ENCODE results near the gene ZDHHC14. TPM values are rescaled to one million over a fixed set of nuclear protein-coding genes. Genes with fewer than 3 reads are reported as not detected.

The ZDHHC14 gene
- total and polyA plus RNA-seq, 8 donors, result 3.4 to 25.7 (median 7.4) TPM

DNA sequence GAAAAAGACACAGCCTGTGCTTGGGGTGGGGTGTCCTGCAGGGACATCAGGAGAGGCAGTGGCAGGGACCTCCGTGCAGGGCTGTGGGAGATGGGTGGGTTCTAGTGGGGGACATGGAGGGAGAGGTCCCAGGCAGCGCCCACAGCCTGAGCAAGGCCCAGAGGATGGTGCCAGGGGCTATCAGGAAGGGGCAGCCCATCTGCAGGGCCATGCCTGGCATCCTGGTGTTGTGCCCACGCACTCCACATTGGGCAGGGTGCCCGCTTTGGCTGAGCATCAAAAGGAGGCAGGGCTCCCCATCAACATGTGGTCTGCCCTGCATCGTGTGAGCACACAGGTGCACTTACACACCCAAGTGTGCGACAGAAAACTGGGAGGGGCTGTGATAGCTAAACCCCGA, 257.8 kb downstream of the ZDHHC14 start:
- 83 to 94% (median 86%) methylated on average over 5 to 7 of the region's 7 CpGs for WGBS, 5 donors

DNA sequence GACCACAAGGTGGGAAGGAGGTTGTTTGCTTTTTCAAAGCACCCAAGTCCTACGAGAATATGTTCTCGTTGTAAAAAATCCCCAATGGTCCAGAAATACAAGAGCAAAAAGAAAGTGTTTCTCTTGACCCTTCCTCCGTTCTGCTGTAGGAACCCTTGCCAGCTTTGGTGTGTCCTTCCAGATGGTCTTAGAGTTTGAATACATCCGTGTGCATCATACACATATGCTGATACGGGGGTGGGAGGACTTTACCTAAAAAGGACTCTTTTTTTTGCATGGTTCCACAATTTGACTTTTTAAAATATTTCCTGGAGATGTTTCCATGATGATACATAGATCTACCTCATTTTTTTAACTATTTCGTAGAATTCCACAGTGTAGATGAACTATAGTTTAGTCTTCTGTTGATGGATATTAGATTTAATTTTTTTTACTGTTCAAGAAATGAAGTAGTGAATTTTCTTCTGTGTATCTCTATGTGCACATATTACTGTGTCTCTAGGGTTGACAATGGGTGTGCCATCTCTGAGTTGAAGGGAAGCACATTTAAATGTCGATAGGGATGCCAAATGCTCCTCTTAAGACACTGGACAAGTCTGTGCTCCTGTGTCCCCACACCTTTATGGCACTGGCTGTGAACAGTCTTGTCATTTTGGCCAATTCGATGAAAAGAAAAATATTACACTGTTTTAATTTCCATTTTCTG, 259.9 kb downstream of the ZDHHC14 start:
- no peak for DNase-seq
- TF ChIP-seq POLR2AphosphoS5 (IDR thresholded peaks at IDR 0.05), result no peak
- TF ChIP-seq, protein P1, sequence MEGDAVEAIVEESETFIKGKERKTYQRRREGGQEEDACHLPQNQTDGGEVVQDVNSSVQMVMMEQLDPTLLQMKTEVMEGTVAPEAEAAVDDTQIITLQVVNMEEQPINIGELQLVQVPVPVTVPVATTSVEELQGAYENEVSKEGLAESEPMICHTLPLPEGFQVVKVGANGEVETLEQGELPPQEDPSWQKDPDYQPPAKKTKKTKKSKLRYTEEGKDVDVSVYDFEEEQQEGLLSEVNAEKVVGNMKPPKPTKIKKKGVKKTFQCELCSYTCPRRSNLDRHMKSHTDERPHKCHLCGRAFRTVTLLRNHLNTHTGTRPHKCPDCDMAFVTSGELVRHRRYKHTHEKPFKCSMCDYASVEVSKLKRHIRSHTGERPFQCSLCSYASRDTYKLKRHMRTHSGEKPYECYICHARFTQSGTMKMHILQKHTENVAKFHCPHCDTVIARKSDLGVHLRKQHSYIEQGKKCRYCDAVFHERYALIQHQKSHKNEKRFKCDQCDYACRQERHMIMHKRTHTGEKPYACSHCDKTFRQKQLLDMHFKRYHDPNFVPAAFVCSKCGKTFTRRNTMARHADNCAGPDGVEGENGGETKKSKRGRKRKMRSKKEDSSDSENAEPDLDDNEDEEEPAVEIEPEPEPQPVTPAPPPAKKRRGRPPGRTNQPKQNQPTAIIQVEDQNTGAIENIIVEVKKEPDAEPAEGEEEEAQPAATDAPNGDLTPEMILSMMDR (IDR thresholded peaks at IDR 0.05), result no peak
- TF ChIP-seq EP300 (IDR thresholded peaks at IDR 0.05), result no peak
- TF ChIP-seq POLR2A (IDR thresholded peaks at IDR 0.05), result no peak
- H3K27ac ChIP-seq, result no peak overlapping the region
- 90 to 95% (median 91%) methylated on average over 8 of the region's 8 CpGs for WGBS, 5 donors
- H3K4me1 ChIP-seq, result no peaks in the 10 kb centered on the region
- no peaks in the 10 kb centered on the region for H3K9me3 ChIP-seq
- intact Hi-C loops (cut with DNase I; ENCODE audit: low total_unique reads), result no loop called here
- peaks cover 0 to under 1% (median 0%) of the 10 kb centered on the region in 4 donors for H3K36me3 ChIP-seq
- no peak overlapping the region for H3K4me3 ChIP-seq
- no peaks in the 10 kb centered on the region for H3K27me3 ChIP-seq

More for the DNA sequence above, 257.8 kb downstream of the ZDHHC14 start:
- Histone ChIP-seq H3K27me3 (no peaks in the 10 kb centered on the region), H3K36me3 (peaks cover 0 to 12% (median 4%) of the 10 kb centered on the region in 4 donors), H3K4me1 (no peaks in the 10 kb centered on the region), H3K9me3 (no peaks in the 10 kb centered on the region), H3K4me3 (no peak overlapping the region), H3K27ac (no peak overlapping the region)
- TF ChIP-seq, protein P1 (IDR thresholded peaks at IDR 0.05), result no peak
- TF ChIP-seq POLR2A (IDR thresholded peaks at IDR 0.05) (no peak), POLR2AphosphoS5 (IDR thresholded peaks at IDR 0.05) (no peak), EP300 (IDR thresholded peaks at IDR 0.05) (no peak)
- intact Hi-C loops (cut with DNase I; ENCODE audit: low total_unique reads), result no loop called here
- DNase-seq, result no peak

DNA sequence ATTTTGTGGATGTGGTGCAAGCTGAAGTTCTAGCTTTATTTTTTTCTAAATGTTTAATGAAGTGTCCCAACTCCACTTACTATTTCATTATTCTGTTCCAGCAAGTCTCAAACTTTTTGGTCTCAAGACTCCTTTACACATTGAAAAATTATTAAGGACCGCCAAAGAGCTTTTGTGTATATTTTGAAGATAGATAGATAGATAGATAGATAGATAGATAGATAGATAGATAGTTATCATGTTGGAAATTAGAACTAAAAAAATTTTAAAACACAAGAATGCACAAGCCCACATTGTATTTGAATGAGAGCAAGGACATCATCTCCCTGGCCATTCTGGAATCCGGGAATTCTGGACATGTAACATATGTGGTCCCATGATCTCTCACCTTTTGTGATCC, 260.8 kb downstream of the ZDHHC14 start:
- TF ChIP-seq POLR2AphosphoS5 (IDR thresholded peaks at IDR 0.05), result no peak
- TF ChIP-seq, protein P1 (IDR thresholded peaks at IDR 0.05), result no peak
- TF ChIP-seq EP300 (IDR thresholded peaks at IDR 0.05), result no peak
- no peak for TF ChIP-seq POLR2A (IDR thresholded peaks at IDR 0.05)
- intact Hi-C loops (cut with DNase I; ENCODE audit: low total_unique reads), result no loop called here
- WGBS, 5 donors, result 88 to 97% (median 95%) methylated on average over 2 of the region's 2 CpGs
- Histone ChIP-seq H3K9me3 (no peaks in the 10 kb centered on the region), H3K27ac (no peak overlapping the region), H3K4me3 (no peak overlapping the region), H3K27me3 (no peaks in the 10 kb centered on the region), H3K4me1 (no peaks in the 10 kb centered on the region), H3K36me3 (no peaks in the 10 kb centered on the region)
- no peak for DNase-seq

DNA sequence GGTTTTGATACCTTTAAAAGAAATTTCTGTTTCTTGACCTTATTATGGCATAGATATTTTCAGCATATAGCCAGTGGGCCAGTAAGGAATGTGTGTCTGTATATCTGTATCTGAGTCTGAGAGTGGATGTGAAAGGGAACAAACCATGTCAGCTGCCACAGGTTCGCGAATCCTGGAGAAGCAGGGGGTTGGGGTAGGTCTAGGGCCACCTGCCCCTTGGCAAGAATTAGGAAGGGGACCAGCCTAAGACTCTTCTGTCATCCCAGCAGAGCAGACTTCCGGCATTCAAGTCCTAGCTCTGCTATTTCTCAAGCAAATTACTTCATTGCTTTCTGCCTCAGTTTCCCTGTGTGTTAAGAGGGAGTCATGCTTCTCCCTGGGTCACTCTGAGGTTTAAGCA, 261.7 kb downstream of the ZDHHC14 start:
- no peak for DNase-seq
- Histone ChIP-seq H3K4me3 (no peak overlapping the region), H3K27me3 (no peaks in the 10 kb centered on the region), H3K36me3 (peaks cover 0 to 7% (median 3%) of the 10 kb centered on the region in 4 donors), H3K9me3 (no peaks in the 10 kb centered on the region), H3K27ac (no peak overlapping the region), H3K4me1 (no peaks in the 10 kb centered on the region)
- intact Hi-C loops (cut with DNase I; ENCODE audit: low total_unique reads), result no loop called here
- WGBS, 5 donors, result 90 to 97% (median 93%) methylated on average over 3 of the region's 3 CpGs
- TF ChIP-seq POLR2AphosphoS5 (IDR thresholded peaks at IDR 0.05) (no peak), POLR2A (IDR thresholded peaks at IDR 0.05) (no peak), EP300 (IDR thresholded peaks at IDR 0.05) (no peak)
- TF ChIP-seq, protein P1 (IDR thresholded peaks at IDR 0.05), result no peak
